PC-3 (cell line): ENCODE measurements around the gene TMEM18. TPM values are rescaled to one million over a fixed set of nuclear protein-coding genes. Genes with fewer than 3 reads are reported as not detected.

Source experiments
- ATAC-seq: fragments of 200-7000 bp; cut with Tn5 transposase; 2 replicates; pipeline ENCODE4 v1.9.1; 2020; ENCODE audit warnings: mild to moderate bottlenecking, moderate library complexity
- BruUV-seq: library from RNA; stranded (reverse); fragments of 400-500 nt; replicated peaks from 2 replicates; lab custom pipeline; 2021; lab: Mats Ljungman, UMichigan
- CTCF ChIA-PET: fragments of 300-600 bp; sonication (Branson Sonifier 250); formaldehyde crosslinking; loops from one replicate; lab custom pipeline; 2022; ENCODE audit warnings: antibody characterized with exemption; lab: Charles Lee
- POLR2A ChIA-PET: fragments of 300-600 bp; sonication (Branson Sonifier 250); formaldehyde crosslinking; loops from one replicate; lab custom pipeline; 2022; ENCODE audit warnings: antibody characterized with exemption; ENCODE audit not compliant: unreplicated experiment; lab: Charles Lee
- DNase-seq: peaks from one replicate; pipeline ENCODE4 v3.0.0-alpha.2; 2015
- H2AFZ ChIP-seq: fragments of 300-600 bp; sonication (generic); 2 replicates; pipeline ENCODE4 v1.6.0; 2016; ENCODE audit warnings: antibody characterized with exemption, low read length
- H3F3A ChIP-seq: fragments of 300-600 bp; sonication (generic); one replicate; pipeline ENCODE4 v1.6.0; 2017; ENCODE audit warnings: antibody characterized with exemption, low read length, control low read depth, mild to moderate bottlenecking; ENCODE audit not compliant: unreplicated experiment
- H3K27ac ChIP-seq: fragments of 300-600 bp; sonication (generic); 2 replicates; pipeline ENCODE4 v1.5.1; 2016; ENCODE audit warnings: mild to moderate bottlenecking, low read length
- H3K27me3 ChIP-seq: fragments of 300-600 bp; sonication (generic); 2 replicates; pipeline ENCODE4 v1.6.1; 2016; ENCODE audit warnings: low read length, mixed read lengths
- H3K36me3 ChIP-seq: fragments of 300-600 bp; sonication (generic); 2 replicates; pipeline ENCODE4 v1.6.1; 2016; ENCODE audit warnings: low read depth, mixed run types, low read length, mixed read lengths
- H3K4me1 ChIP-seq: fragments of 300-600 bp; sonication (generic); 2 replicates; pipeline ENCODE4 v1.5.1; 2016; ENCODE audit warnings: low read length; ENCODE audit not compliant: insufficient read depth
- H3K4me2 ChIP-seq: fragments of 300-600 bp; sonication (generic); 2 replicates; pipeline ENCODE4 v1.6.0; 2016; ENCODE audit warnings: low read length
- H3K4me3 ChIP-seq: fragments of 300-600 bp; sonication (generic); 2 replicates; pipeline ENCODE4 v1.5.1; 2016; ENCODE audit warnings: mild to moderate bottlenecking, low read length, mixed read lengths
- H3K79me2 ChIP-seq: fragments of 300-600 bp; sonication (generic); 2 replicates; pipeline ENCODE4 v1.6.1; 2017; ENCODE audit warnings: low read length, mixed read lengths
- H3K9ac ChIP-seq: fragments of 300-600 bp; sonication (generic); 2 replicates; pipeline ENCODE4 v1.6.0; 2016; ENCODE audit warnings: mild to moderate bottlenecking, low read length
- H3K9me2 ChIP-seq: fragments of 300-600 bp; sonication (generic); replicated peaks from 2 replicates; pipeline ENCODE4 v1.6.1; 2016; ENCODE audit warnings: mixed run types, low read length, mixed read lengths
- H3K9me3 ChIP-seq: fragments of 300-600 bp; sonication (generic); 2 replicates; pipeline ENCODE4 v1.6.1; 2016; ENCODE audit warnings: low read length, mixed read lengths
- H4K20me1 ChIP-seq: fragments of 300-600 bp; sonication (generic); 2 replicates; pipeline ENCODE4 v1.6.1; 2016; ENCODE audit warnings: low read length, mixed read lengths
- CTCF ChIP-seq: fragments of 300-600 bp; sonication (generic); conservative IDR thresholded peaks from 2 replicates; pipeline ENCODE4 v1.5.1; 2017; ENCODE audit warnings: antibody characterized with exemption, low read depth, mild to moderate bottlenecking, low read length
- EZH2 ChIP-seq: fragments of 300-600 bp; sonication (generic); IDR thresholded peaks from one replicate; pipeline ENCODE4 v1.6.1; 2017; ENCODE audit warnings: antibody characterized with exemption, mild to moderate bottlenecking, low read length; ENCODE audit not compliant: unreplicated experiment
- EZH2phosphoT487 ChIP-seq: fragments of 300-600 bp; sonication (generic); IDR thresholded peaks from 2 replicates; pipeline ENCODE4 v1.6.1; 2018; ENCODE audit warnings: mild to moderate bottlenecking, antibody characterized with exemption, low read length, borderline replicate concordance
- intact Hi-C: fragments of 100-400 bp; cut with micrococcal nuclease; formaldehyde crosslinking; loops from 2 replicates; pipeline ENCODE4 v1.9.0; 2023
- total RNA-seq: library from RNA; depleted of rRNA; stranded (reverse); fragments of >200 nt; gene quantifications from 2 replicates; pipeline ENCODE4 v1.2.3, GENCODE V29; 2014

The TMEM18 gene
- total RNA-seq, 1 experiment from 2014 or later, result 25.5 TPM

GRCh38 chr2:625415-626333 is 51.5 kb downstream of the TMEM18 start:
- H3K36me3 ChIP-seq, result no peaks in the 10 kb centered on the region
- no peaks in the 10 kb centered on the region for H4K20me1 ChIP-seq
- BruUV-seq, result no TSS peak
- no peak overlapping the region for H3K9ac ChIP-seq
- POLR2A ChIA-PET, result interaction anchor here (0.5 to 0.6 kb wide), 2 partner anchors 27 to 57 kb away, joined by 3 read pairs; no protein-coding TSS in a partner anchor
- H2AFZ ChIP-seq, result no peak overlapping the region
- H3F3A ChIP-seq, result peaks cover 3% of the 10 kb centered on the region
- intact Hi-C loops, result loop anchor here (5.0 kb wide), 1 partner anchor 38 kb away; no protein-coding TSS in a partner anchor
- H3K4me3 ChIP-seq, result no peak overlapping the region
- peaks cover 12% of the 10 kb centered on the region for H3K4me1 ChIP-seq
- H3K9me3 ChIP-seq, result no peaks in the 10 kb centered on the region
- no peaks in the 10 kb centered on the region for H3K79me2 ChIP-seq
- DNase-seq (no peak), ATAC-seq (no peak)
- H3K4me2 ChIP-seq, result no peak overlapping the region
- no peaks in the 10 kb centered on the region for H3K9me2 ChIP-seq
- no peak for TF ChIP-seq CTCF
- no peak for TF ChIP-seq EZH2
- no peak for TF ChIP-seq EZH2phosphoT487
- no peaks in the 10 kb centered on the region for H3K27me3 ChIP-seq
- CTCF ChIA-PET, result interaction anchor here (0.6 kb wide), 1 partner anchor 114 kb away, joined by 3 read pairs; no protein-coding TSS in a partner anchor
- no peak overlapping the region for H3K27ac ChIP-seq

- Histone ChIP-seq H3K9me3 (no peaks in the 10 kb centered on the region), H3K79me2 (no peaks in the 10 kb centered on the region), H3K27ac (no peak overlapping the region), H4K20me1 (no peaks in the 10 kb centered on the region), H3K4me2 (no peak overlapping the region), H3K4me1 (peaks cover 12% of the 10 kb centered on the region), H3K9ac (no peak overlapping the region), H3F3A (peaks cover 3% of the 10 kb centered on the region), H3K36me3 (no peaks in the 10 kb centered on the region), H3K9me2 (no peaks in the 10 kb centered on the region), H3K27me3 (no peaks in the 10 kb centered on the region), H3K4me3 (no peak overlapping the region), H2AFZ (no peak overlapping the region)
- no peak for DNase-seq
- POLR2A ChIA-PET, result no interaction called here
- BruUV-seq, result no TSS peak
- CTCF ChIA-PET, result no interaction called here
- no peak for TF ChIP-seq EZH2
- TF ChIP-seq EZH2phosphoT487, result no peak
- TF ChIP-seq CTCF, result no peak
- intact Hi-C loops, result loop anchor here (5.0 kb wide), 1 partner anchor 37 kb away; no protein-coding TSS in a partner anchor
- no peak for ATAC-seq
These were observed 52.5 kb downstream of the TMEM18 start for GRCh38 chr2:624551-625347.
